HG03280 (cell line): ENCODE measurements around the gene KLHL4.
"Not testable (repeated sequence)": the region's sequence is repeated elsewhere in the genome, so short reads cannot be mapped to it uniquely, and the experiment has no call there.

Experiments used
- ATAC-seq: cut with Tn5 transposase; IDR thresholded peaks from one replicate; pipeline ENCODE4 v1.9.1; 2021; ENCODE audit warnings: mild to moderate bottlenecking, moderate library complexity; ENCODE audit not compliant: unreplicated experiment

KLHL4 gene, protein sequence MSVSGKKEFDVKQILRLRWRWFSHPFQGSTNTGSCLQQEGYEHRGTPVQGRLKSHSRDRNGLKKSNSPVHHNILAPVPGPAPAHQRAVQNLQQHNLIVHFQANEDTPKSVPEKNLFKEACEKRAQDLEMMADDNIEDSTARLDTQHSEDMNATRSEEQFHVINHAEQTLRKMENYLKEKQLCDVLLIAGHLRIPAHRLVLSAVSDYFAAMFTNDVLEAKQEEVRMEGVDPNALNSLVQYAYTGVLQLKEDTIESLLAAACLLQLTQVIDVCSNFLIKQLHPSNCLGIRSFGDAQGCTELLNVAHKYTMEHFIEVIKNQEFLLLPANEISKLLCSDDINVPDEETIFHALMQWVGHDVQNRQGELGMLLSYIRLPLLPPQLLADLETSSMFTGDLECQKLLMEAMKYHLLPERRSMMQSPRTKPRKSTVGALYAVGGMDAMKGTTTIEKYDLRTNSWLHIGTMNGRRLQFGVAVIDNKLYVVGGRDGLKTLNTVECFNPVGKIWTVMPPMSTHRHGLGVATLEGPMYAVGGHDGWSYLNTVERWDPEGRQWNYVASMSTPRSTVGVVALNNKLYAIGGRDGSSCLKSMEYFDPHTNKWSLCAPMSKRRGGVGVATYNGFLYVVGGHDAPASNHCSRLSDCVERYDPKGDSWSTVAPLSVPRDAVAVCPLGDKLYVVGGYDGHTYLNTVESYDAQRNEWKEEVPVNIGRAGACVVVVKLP

GRCh38 chrX:87517571-87518141, at the start of gene KLHL4:
Gene KLHL4 (plus strand): TSS chrX:87517802. CDS start chrX:87517894, 92 bp downstream.
- ATAC-seq: no peak

GRCh38 chrX:87468941-87469340, 48.7 kb upstream of the KLHL4 start:
- no peak for ATAC-seq

- no peak for ATAC-seq
These were observed 41.8 kb upstream of the KLHL4 start for GRCh38 chrX:87475793-87476192.

DNA sequence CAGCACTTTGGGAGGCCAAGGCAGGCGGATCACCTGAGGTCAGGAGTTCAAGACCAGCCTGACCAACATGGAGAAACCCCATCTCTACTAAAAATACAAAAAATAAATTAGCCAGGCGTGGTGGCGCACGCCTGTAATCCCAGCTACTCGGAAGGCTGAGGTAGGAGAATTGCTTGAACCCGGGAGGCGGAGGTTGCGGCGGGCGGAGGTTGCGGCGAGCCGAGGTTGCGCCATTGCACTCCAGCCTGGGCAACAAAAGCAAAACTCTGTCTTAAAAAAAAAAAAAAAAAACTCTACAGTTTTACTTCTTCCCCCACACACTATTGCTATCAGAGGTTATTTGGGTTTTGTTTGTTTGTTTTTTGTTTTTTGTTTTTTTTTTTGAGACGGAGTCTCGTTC, 38.9 kb upstream of the KLHL4 start:
- not testable (repeated sequence) for ATAC-seq

DNA sequence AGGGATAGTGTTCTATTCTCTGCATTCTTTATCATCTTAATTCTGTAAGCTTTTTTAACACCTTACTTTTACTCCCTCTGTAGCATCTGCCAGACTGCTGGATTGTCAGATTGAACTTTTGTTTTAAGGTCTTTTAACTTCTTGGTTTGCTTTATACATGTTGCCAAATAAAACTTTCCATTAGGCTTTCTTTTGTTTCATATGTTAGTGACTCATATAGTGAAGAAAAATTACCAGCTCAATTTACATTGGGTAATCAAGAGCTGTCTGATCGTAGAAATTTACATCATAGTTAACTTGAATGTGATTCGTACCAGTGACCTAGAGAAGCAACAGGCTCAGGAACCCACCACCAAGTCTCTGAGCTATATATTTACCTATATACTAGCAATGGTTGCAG, 28.5 kb upstream of the KLHL4 start:
- no peak for ATAC-seq

GRCh38 chrX:87515836-87516235, 1.8 kb upstream of the KLHL4 start:
- no peak for ATAC-seq

DNA sequence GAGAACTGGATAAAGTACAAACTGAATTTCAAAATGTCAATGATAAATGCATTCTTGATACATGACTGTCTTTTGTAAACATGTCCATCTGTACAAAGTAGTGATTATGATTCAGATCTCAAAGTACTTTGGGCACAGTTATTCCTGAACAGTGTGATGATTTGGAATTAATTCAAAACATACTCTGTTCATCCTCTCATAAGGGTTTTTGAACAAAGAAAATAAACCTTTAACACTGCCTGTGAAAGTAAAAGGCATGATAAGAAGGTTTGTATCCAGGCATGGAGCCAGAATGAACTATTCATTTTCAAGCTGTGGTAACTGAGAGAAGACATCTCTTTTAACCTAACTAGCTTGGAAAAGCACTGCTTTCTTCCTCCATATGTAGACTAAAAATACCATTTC, 883 bp upstream of the KLHL4 start:
- no peak for ATAC-seq

GRCh38 chrX:87518504-87518903, 902 bp downstream of the KLHL4 start:
- ATAC-seq: no peak

GRCh38 chrX:87525771-87526229, 8.2 kb downstream of the KLHL4 start:
- ATAC-seq: no peak

DNA sequence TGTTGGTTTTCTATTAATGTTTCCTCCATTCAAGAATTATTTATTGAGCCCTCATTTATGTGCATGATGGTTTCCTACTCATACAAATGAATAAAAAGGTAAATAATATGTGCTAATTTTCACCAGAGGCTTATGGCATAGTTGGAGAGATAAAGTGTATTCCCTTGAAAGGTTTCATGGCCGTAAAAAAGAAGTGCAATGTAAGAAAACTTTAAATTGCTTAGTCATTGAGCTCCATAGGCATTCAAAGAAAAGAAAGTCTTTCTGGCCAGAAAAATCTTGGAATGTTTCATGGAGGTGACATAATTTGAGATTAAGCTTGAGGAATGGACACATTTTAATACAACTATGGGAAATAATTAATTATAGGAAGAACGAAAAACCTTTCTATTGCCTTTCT, 8.7 kb downstream of the KLHL4 start:
- no peak for ATAC-seq

DNA sequence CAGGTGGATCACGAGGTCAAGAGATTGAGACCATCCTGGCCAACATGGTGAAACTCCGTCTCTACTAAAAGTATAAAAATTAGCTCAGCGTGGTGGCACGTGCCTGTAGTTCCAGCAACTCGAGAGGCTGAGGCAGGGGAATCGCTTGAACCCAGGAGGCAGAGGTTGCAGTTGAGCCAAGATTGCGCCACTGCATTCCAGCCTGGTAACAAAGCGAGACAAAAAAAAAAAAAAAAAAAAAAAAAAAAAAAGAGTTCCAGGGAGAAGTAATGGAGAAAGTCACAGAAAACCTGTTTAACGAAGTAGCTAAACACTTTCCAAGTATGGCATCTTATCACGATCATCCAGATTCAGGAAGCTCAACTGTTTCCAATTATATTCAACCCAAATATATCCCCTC, 10.9 kb downstream of the KLHL4 start:
- no peak for ATAC-seq

DNA sequence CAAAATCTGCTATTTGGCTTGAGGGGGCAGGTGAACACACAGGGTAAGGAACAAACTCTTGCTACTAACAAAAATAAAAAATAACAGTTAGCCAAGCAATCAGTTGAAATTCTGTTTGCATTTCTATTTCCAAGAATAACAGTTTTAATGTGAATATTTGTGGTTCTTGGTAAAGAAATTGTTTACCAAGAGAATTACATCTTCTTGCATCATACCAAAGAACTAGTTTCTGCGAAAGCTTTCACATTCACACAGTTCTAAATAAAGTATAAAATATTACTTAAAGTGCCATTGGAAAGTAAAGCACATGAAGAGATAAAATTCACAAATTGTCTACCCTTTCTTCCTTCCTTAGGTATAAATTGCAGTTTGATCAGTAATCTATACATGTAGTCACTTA, 54.4 kb downstream of the KLHL4 start:
- ATAC-seq: no peak

DNA sequence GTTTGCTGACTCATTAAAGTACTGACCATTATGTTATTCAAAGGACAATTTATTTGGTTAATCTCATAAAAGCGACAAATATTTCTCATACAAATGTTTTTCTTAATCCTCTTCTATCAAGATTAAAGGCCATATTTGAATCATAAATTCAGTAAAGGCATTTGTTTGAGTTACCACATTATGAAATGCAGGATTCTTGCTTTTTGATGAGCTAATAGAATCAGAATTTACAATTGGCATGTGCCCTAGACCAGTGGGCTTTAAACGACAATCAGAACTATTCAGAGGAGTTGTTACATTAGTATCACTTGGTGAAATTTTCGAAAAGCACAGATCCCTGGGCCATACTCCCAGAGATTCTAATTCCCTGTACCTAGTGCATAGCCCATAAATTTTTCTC, 55.3 kb downstream of the KLHL4 start:
- ATAC-seq: no peak

GRCh38 chrX:87578978-87579377, 61.4 kb downstream of the KLHL4 start:
- no peak for ATAC-seq

DNA sequence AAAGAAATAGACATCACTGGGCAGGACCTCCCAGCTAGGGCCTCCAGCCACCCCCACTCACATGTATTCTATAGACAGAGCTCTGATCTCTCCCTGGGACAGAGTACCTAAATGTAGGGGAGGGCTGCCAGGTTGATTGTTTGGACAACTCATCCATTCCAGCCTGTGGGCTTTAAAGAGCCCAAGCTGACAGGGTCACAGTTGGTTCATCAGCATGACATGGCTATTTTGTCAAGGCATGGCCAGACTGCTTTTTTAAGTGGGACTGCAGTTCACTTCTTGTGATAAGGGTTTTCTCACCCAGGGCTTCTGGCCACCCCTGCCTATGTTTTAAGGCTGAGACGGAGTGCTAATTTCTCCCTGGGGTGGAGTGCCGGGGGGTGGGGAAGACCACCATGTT, 63.3 kb downstream of the KLHL4 start:
- no peak for ATAC-seq

DNA sequence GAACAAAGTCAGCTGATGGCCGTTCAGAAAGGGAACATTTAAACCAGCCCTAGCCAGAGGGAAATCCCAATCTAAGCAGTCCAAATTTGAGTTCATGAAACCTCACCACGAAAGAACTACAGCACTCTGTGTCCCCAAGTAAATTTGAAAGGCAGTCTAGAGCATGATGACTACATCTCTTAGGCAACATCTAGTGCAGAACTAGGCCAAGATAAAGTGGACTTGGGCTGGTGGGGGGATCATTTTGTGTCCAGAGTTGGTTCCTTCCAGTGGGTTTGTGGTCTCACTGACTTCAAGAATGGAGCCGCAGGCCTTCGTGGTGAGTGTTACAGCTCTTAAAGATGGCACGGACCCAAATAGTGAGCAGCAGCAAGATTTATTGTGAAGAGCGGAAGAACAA, 64.9 kb downstream of the KLHL4 start:
- no peak for ATAC-seq

DNA sequence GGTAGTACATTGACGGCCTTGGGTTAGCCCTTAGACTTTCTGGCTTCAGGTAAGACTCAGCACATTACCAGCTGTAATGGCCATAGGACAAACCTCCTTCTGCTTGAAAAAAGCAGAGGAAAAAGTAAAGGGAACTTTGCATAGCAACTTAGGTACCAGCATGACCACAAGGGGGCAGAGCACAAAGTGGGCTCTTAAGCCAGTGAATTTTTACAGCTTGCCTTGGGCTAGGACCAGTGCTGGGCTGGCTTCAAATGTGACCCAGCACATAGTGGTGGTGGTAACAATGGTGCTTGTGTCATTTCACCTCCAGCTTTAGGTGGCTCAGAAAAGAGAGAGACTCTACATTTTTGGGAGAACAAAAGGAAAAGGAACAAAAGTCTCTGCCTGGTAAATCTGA, 66.1 kb downstream of the KLHL4 start:
- ATAC-seq: no peak

DNA sequence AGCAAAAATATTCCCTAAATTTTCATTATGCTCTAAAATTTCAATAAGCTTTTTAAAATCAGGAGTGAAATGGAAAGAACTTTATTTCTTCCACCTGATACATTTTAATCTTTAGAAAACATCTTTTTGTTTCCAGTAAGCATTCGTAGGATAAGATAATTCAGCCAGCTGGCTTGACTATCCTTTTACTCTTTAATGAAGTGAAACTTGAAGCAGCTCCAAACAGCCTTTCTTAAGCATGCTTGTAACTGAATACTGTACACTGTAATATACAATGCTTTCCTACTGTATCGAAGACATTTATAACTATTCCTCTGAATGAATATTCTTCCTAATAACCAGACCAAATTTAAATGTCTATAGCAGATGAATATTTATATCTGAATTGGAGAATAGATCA, 98.8 kb downstream of the KLHL4 start:
- no peak for ATAC-seq

DNA sequence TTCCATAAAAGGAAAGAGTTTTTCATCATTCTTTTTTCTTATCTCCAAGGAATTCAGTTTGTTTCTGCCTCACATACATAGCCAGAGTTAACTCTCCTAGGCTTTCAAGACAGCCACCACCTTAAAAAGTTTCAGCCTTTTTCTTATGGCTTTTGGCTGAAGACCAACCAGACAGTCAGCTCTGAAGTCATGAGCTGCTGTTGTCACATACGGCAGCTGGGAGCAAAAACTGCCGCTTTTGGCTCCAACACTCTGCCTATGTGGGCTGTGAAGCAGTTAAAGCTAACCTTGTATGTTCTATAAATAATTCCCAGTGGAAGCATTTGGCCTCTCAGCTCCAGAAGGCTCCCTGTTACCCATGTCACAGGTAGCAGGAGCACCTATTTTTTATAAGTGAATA, 104.1 kb downstream of the KLHL4 start:
- ATAC-seq: no peak

- ATAC-seq: no peak
These were observed 109.4 kb downstream of the KLHL4 start for GRCh38 chrX:87626996-87627395.

DNA sequence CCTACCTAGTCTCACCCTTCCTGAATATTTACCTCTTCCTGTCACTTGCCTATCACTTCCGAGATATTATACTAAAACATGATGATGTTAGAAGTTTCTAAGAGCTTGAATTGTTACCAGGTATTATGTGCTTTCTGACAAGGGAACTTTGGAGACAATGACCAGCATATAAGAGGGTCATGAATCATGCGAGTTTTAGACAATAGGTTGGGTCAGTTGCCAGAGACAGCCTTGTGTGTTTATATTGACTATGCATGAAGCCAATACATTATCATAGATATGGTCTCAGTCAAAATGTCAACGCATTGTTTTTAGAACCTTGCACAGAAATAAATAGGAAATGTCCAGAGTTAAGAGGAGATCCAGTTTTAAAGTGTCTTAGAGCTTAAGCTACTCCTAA, 116.8 kb downstream of the KLHL4 start:
- ATAC-seq: no peak

DNA sequence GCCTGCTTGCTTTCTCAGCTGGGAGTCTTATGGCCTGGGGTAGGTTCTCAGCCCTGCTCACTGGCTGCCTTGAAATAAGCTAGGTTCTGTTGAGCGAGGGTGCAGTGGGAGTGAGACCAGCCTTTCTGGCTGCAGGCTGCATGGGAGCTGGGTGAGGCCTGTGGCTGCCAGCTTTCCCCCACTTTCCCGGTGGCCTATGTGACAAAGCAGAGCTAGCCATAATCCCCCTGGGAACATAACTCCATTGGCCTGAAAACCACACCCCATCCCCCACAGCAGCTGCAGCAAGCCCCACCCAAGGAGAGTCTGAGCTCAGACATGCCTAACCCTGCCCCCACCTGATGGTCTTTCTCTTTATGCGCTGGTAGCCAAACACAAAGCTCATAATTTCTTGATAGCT, 118.9 kb downstream of the KLHL4 start:
- no peak for ATAC-seq
